Type B pancreatic cell (in vitro differentiated cells): Measurements from ENCODE around the gene HSPA12B. TPM values are rescaled to one million over a fixed set of nuclear protein-coding genes. Genes with fewer than 3 reads are reported as not detected.
"Not testable (repeated sequence)": the region's sequence is repeated elsewhere in the genome, so short reads cannot be mapped to it uniquely, and the experiment has no call there.

ENCODE experiments used
- DNase-seq: peaks from one replicate; pipeline ENCODE4 v3.0.0; 2021; ENCODE audit warnings: mixed read lengths; ENCODE audit not compliant: unreplicated experiment; ENCODE audit errors: extremely low spot score
- H3K27ac Mint-ChIP-seq: 2 replicates; pipeline ENCODE4 v1.8.0; 2021; ENCODE audit warnings: mild to moderate bottlenecking, mixed read lengths
- H3K27me3 Mint-ChIP-seq: 2 replicates; pipeline ENCODE4 v1.8.0; 2021; ENCODE audit warnings: mixed read lengths
- H3K36me3 Mint-ChIP-seq: 2 replicates; pipeline ENCODE4 v1.8.0; 2021; ENCODE audit warnings: mixed read lengths
- H3K4me1 Mint-ChIP-seq: one replicate; pipeline ENCODE4 v1.8.0; 2021; ENCODE audit warnings: mixed read lengths; ENCODE audit not compliant: unreplicated experiment
- H3K4me3 Mint-ChIP-seq: 2 replicates; pipeline ENCODE4 v1.8.0; 2021; ENCODE audit warnings: mild to moderate bottlenecking, mixed read lengths
- H3K9me3 Mint-ChIP-seq: 2 replicates; pipeline ENCODE4 v1.8.0; 2021; ENCODE audit warnings: mixed read lengths
- CTCF ChIP-seq: fragments of 200-600 bp; sonication (generic); conservative IDR thresholded peaks from 2 replicates; pipeline ENCODE4 v1.5.0; 2021; ENCODE audit warnings: antibody characterized with exemption, mild to moderate bottlenecking
- total RNA-seq: library from RNA; stranded (reverse); gene quantifications from 2 replicates; pipeline ENCODE4 v1.2.1, GENCODE V29; 2021; ENCODE audit warnings: low replicate concordance

The HSPA12B gene
- total RNA-seq, 1 donor from 2014 or later, result 5.2 TPM

GRCh38 chr20:3786665-3787323 is 54.3 kb downstream of the HSPA12B start, which contains the start of gene CENPB:
CENPB (minus strand) TSS chr20:3786740; CDS start chr20:3786483, 257 bp downstream.
- Mint-ChIP-seq H3K36me3 (no peaks in the 10 kb centered on the region), H3K4me3 (peak within 1 kb of the TSS; percentile 91), H3K4me1 (peaks cover 25% of the 10 kb centered on the region), H3K27ac (peak within 1 kb of the TSS; percentile 76), H3K27me3 (peaks cover 3% of the 10 kb centered on the region), H3K9me3 (no peaks in the 10 kb centered on the region)
- peak; percentile 97 for DNase-seq
- peak; percentile 91 for TF ChIP-seq CTCF

- Mint-ChIP-seq H3K27ac (no peak overlapping the region), H3K4me3 (peak overlapping the region; percentile 82)
- no peak for TF ChIP-seq CTCF
Observed at GRCh38 chr20:3787324-3788014, 55.0 kb downstream of the HSPA12B start.

GRCh38 chr20:3788685-3789155 is 56.2 kb downstream of the HSPA12B start:
- H3K36me3 Mint-ChIP-seq, result no peaks in the 10 kb centered on the region
- H3K4me1 Mint-ChIP-seq, result peaks cover 12% of the 10 kb centered on the region
- H3K4me3 Mint-ChIP-seq, result peak overlapping the region; percentile 68
- no peaks in the 10 kb centered on the region for H3K9me3 Mint-ChIP-seq
- no peak for TF ChIP-seq CTCF
- peak overlapping the region; percentile 73 for H3K27ac Mint-ChIP-seq
- DNase-seq, result no peak
- peaks cover 3% of the 10 kb centered on the region for H3K27me3 Mint-ChIP-seq

More at GRCh38 chr20:3787324-3788014, 55.0 kb downstream of the HSPA12B start:
- no peak for DNase-seq
- no peaks in the 10 kb centered on the region for H3K9me3 Mint-ChIP-seq
- H3K27me3 Mint-ChIP-seq, result peaks cover 3% of the 10 kb centered on the region
- peaks cover 22% of the 10 kb centered on the region for H3K4me1 Mint-ChIP-seq
- no peaks in the 10 kb centered on the region for H3K36me3 Mint-ChIP-seq

GRCh38 chr20:3789201-3789600 is 56.7 kb downstream of the HSPA12B start:
- not testable (repeated sequence) for H3K27me3 Mint-ChIP-seq, H3K27ac Mint-ChIP-seq, DNase-seq, H3K36me3 Mint-ChIP-seq, H3K9me3 Mint-ChIP-seq
- Mint-ChIP-seq H3K4me3 (peak overlapping the region; percentile 68), H3K4me1 (peaks cover 12% of the 10 kb centered on the region)

GRCh38 chr20:3794168-3794567 is 61.7 kb downstream of the HSPA12B start:
- H3K9me3 Mint-ChIP-seq, H3K27me3 Mint-ChIP-seq, H3K36me3 Mint-ChIP-seq, DNase-seq, H3K27ac Mint-ChIP-seq, H3K4me3 Mint-ChIP-seq: not testable (repeated sequence)
- peaks cover 22% of the 10 kb centered on the region for H3K4me1 Mint-ChIP-seq

- Mint-ChIP-seq H3K27ac (no peak overlapping the region), H3K4me3 (peak overlapping the region; percentile 89), H3K36me3 (no peaks in the 10 kb centered on the region), H3K4me1 (peaks cover 27% of the 10 kb centered on the region), H3K9me3 (no peaks in the 10 kb centered on the region), H3K27me3 (no peaks in the 10 kb centered on the region)
- TF ChIP-seq CTCF, result no peak
- no peak for DNase-seq
Observed at GRCh38 chr20:3794701-3795420, 62.4 kb downstream of the HSPA12B start.
